OCI-M1 (cell line): ENCODE measurements around the gene UTP11.
A peak's percentile ranks its signal among the peaks of the same experiment; 100 is the strongest.

Experiments used
- DNase-seq: peaks from one replicate; lab custom pipeline; 2025; lab: John Stamatoyannopoulos, UW

Gene UTP11

DNA sequence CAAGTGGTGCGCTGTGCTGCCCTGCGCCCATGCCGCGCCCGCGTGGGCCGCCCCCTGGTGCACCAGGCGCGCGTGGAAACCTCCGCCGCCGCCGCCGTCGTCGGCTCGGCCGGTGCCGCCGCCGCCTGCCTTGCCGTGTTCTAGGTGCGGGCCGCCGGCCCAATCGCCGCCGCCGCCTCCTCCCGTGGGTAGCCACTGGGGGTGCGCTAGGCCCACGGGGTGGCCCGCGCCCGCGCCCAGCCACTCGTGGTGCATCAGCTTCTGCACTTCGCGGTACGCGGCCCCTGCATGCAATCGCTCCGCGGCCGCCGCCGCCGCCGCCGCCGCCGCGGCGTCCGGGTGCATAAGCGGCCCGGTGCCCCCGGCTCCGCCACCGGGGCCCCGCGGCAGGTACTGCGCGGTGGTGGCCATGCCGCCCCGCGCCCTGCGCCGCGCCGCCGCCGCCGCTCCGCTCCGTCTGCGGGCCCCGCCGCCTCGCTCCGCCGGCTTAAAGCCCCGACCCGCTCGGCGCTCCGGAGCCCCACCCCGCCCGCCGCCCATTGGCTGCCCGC, 33.9 kb downstream of the UTP11 start, which contains the start of gene POU3F1:
Gene POU3F1 (minus strand): TSS at position 461 of the 551 bp plus-strand sequence. CDS start 50 bp downstream, at position 411.
- DNase-seq, result no peak

DNA sequence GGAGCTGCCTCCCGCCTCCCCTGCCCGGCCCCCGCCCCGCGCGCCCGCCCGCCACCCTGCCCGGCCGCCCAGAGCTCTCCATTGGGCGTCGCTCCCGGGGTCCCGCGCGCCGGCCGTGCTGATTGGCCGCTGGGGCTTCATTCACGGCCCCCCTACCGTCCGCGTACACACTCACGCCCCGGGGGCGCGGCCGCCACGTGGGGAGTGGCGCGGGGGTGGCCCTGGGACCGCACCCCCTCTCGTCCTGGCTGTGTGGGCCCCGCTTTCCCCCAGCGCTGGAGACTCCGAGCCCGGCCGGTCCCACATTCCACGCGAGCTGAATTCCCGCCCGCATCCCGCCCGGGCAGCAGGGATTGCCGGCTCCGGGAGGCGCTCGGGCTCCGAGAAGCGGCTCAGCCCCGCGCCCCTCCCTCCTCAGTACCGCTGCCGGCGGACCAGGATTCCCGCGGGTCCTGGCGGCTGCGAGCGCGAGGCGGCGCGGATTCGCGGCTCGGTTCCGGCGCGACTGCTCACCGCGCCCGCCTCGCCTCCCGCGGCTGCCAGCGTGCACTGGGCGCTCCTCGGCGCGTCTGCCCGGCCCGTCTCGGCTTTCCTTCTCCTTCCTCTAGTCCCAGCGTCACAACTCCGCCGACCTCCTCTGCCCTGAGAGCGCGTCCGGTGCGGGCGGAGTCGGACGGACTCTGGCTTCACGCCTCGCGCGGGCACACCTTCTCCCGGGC, 34.5 kb downstream of the UTP11 start:
- peak; percentile 45 for DNase-seq

GRCh38 chr1:38047603-38048141, 35.1 kb downstream of the UTP11 start:
- no peak for DNase-seq

- DNase-seq, result no peak
Observed at GRCh38 chr1:38050397-38051078, 38.0 kb downstream of the UTP11 start.

DNA sequence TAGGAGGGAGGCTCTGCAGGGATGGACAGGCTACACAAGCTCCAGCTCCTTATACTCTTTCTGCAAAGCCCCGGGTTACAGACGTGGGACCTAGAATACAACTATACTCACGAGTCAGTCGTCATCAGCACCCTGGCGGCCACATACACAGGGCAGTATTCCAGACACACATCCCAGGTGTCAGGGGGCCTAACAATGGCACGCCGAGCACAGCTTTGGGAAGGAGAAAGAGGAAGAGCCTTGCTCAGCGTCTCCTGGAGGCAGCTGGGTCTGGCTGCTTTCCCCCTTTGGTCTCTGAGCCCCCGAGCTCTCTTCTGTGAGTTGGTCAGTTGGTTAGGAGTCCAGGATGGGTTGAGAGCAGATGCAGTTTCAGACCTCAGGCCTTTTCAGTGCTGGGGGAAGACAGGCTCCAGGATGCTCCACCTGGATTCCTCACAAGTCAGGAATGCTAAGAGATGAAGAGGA, 38.6 kb downstream of the UTP11 start:
- DNase-seq, result no peak

DNA sequence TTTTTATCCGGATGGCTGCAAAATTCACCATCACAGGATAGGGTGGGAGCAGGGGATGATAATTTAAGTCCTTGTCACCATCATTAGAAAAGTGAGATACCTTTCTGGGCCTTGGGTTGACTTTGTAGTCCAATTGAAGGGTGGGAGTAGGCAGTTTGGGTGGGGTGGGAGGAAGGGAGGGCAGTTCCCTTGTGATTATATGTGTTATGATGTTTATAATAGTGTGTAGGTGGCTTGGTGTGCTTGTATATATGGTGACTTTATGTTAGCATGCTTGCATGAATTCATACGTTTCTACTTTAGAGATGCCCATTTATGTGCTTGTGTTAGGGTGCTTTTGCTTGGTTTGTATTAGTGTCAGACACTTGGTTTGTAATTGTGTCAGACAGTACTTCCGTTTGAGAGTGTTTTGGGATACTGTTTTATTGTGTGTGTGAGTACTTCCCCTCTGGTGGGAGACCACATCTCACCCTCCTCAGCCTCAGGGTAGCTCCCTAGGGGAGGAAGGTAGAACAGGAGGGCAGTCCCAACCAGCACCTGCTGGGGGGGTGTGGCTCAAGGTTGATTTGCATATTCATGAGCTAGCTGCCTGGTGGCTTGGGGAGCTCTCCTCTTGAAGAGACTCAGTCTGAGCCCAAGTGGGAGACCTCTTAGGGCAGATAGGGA, 40.3 kb downstream of the UTP11 start:
- no peak for DNase-seq

DNA sequence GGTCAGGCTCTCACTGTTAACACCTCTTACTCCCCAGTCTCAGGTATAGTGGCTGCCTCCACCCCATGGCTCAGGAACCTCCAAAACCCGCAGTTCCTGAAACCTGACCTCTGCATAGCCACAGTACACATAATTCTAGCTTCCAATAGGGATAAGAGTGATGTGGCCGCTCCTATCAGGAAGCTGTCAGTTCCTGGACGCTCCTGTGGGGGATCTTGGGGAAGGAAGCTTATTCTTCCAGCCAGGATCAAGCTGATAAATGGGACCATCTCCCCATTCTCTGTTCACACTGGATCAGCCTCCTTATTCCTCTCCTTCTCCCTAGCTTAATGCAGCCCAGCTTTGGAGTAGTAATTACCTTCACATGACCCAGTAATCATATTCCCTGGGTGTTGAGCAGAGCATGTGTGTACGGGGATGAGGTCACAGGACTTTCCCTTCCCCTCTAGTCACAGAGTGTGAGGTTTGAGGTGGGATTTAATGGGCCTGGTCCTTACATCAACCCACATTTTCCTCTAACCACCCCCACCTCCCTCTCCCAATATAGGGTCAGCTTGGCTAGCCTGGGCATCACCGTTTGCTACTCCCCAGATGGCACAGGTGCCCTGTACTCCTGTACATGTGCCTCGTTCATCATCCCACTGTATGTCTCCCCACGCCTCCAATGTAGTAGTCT, 41.0 kb downstream of the UTP11 start:
- no peak for DNase-seq

DNA sequence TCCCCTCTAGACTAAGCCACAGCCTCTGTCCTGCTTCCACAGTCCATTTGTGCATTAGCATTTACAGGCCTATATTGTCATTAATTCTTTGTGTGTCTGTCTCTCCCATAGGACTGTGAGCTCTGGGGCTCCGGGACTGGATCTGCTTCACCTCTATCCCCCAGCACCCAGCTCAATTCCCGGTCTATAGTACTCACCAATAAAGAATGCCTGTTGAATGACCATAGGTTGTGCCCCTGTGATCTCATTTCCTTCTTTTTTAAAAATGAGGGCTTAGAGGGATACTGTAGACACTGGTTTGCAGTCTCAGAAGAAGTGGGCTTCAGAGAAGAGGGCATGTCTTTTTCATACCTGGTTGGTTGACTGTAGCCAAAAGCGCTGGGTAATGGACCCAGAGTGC, 42.9 kb downstream of the UTP11 start:
- DNase-seq, result no peak

DNA sequence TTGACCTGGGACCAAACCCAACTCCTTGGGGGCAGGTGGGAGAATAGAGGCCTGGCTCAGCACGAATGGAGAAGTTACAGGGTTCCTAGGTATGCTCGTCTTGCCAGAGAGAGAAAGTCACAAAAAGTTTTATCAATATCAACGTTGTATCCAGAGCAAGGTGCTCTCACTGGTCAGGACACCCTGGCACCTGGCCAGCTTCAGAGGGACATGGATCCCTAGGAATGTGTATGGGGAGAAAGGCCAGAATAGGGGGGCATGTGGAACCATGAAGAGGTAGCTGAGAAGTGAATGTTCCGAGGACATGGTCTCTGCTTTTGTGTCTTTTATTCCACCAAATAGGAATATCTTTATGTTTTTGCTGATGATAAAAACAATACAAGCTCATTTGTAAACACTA, 43.4 kb downstream of the UTP11 start:
- no peak for DNase-seq

DNA sequence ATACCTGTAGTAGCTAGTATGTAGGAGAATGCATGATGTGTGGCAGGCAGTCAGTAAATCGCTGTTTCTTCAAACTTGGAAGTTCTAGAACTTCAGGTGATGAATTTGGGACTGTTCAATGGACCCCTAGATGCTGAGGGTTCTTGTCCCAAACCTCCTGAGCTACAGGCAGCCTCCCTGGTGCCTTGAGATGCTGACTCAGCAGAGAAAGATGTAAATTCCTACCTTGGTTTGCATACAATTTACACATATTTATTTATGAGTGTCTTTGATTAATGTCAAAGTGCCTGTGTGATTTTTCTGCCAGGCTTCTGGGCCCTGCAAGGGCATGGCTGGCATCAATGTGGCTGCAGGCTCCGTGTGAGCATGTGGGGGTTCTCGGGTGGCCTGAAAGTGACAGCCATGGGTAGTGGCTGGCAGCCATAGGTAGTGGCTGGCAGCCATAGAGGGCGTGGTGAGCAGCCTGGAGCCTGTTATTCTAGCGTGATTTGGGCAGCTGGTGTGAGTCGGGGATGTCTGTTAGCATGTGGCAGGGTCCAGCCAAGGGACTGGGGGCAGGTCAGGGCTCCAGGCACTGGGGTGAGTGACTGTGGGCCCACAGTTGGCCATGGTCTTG, 47.2 kb downstream of the UTP11 start:
- DNase-seq, result no peak

- no peak for DNase-seq
Observed at GRCh38 chr1:38060498-38060897, 48.0 kb downstream of the UTP11 start.

- no peak for DNase-seq
Observed at GRCh38 chr1:38061290-38061689, 48.8 kb downstream of the UTP11 start.

- no peak for DNase-seq
Observed at GRCh38 chr1:38061883-38062328, 49.4 kb downstream of the UTP11 start.

GRCh38 chr1:38062361-38063288, 50.1 kb downstream of the UTP11 start:
- no peak for DNase-seq

DNA sequence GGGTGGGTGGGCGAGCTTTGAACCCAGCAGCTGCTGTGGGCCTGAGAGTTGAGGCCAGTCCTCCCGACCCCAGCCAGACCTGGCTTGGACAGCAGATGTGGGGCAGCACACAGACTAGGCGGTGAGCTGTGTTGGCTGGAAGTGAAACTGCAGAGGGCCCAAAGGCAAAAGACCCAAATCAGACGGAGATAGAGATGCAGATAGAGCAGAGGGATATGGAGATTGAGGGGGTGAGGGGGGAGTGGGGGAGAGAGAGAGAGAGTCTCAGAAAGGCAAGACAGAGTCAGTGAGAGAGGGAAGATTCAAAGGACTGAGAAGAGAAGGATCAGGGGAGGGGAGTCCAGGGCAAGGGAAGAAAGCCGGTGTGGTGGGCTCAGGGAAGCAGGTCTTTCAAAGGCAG, 51.1 kb downstream of the UTP11 start:
- no peak for DNase-seq

- no peak for DNase-seq
Observed at GRCh38 chr1:38064197-38064903, 51.8 kb downstream of the UTP11 start.

DNA sequence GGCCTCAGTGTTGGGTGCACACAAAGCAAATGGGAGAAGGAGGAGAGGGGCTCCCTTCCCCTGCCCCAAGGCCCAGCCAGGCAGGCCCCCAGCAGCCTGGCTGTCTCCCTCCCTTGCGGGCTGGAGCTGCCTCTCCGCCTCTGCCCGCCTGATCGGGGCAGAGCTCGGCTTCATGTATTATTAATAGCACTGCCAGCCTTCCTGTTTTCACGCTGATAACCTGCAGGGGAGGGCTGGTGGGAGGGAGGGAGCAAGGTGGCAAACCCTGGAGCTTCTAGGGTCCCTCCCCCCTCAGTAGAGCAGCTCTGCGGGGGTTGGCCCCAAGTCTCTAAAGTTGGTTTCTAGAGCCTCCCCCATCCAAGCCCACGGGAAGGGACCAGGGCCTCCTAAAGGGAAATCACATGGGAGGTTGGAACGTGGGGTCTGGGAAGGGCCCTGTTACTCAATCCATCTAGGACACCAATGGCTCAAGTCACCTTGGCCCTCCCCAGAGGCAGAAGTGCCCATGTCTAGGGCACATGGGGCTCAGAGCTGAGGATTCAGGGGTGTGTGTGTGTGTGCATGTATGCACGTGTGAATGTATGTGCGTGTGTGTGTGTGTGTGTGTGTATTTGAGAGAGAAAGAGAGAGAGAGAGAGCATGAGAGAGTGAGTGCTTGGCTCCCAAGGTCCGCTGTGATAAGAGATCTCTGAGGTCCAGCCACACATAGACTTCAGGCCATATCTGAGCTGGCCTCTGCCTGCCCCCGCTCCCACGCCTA, 55.9 kb downstream of the UTP11 start:
- DNase-seq, result peak; percentile 17

DNA sequence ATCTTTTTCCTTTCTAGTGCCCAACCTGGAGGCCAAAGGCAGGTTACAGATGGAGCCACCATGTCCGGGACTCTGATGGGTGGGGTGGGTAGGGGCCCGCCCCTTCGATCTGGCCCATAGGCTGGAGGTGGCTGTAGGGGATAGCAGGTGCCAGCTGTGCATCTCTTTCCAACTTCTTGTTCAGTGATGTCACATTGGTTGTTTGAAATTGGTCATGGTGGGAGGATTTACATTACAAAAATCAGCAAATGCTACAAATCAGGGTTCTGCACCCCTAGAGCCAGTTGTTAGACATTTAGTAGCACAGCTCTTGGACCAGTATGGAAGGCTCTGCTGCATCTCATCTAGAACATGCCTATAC, 56.4 kb downstream of the UTP11 start:
- no peak for DNase-seq
